GM12878 (cell line): ENCODE data around the gene TGFB2.

ENCODE experiments used
- CHD1 ChIP-seq: IDR thresholded peaks from 2 replicates; pipeline ENCODE4 v1.6.1; 2012; ENCODE audit warnings: low read depth, low read length, improper control_type of control experiment
- CHD4 ChIP-seq: fragments of 200-600 bp; sonication (generic); IDR thresholded peaks from 2 replicates; pipeline ENCODE4 v1.6.1; 2016; ENCODE audit warnings: mild to moderate bottlenecking
- EZH2 ChIP-seq: IDR thresholded peaks from 2 replicates; pipeline ENCODE4 v1.6.1; 2012; ENCODE audit warnings: low read depth, mild to moderate bottlenecking, control low read depth, inconsistent platforms, low read length, borderline replicate concordance; ENCODE audit not compliant: control insufficient read depth
- FOXM1 ChIP-seq: IDR thresholded peaks from 2 replicates; pipeline ENCODE4 v1.6.1; 2012; ENCODE audit warnings: low read depth, mild to moderate bottlenecking, inconsistent platforms, low read length, moderate library complexity
- MYC ChIP-seq: IDR thresholded peaks from 2 replicates; pipeline ENCODE4 v1.6.1; 2011; ENCODE audit warnings: mild to moderate bottlenecking, low read length, moderate library complexity, inconsistent platforms; ENCODE audit not compliant: insufficient read depth, insufficient replicate concordance, insufficient read length, severe bottlenecking
- PAX8 ChIP-seq: fragments of 450-650 bp; IDR thresholded peaks from 2 replicates; pipeline ENCODE4 v1.6.1; 2017; ENCODE audit warnings: mild to moderate bottlenecking, moderate library complexity
- POLR2A ChIP-seq: IDR thresholded peaks from 2 replicates; pipeline ENCODE4 v1.6.1; 2011; ENCODE audit warnings: low read depth, mild to moderate bottlenecking, low read length
- SPI1 ChIP-seq: IDR thresholded peaks from 2 replicates; pipeline ENCODE4 v1.6.1; 2011; ENCODE audit warnings: low read depth, mild to moderate bottlenecking, low read length, moderate library complexity, borderline replicate concordance; ENCODE audit not compliant: insufficient read depth
- ZSCAN29 ChIP-seq: fragments of 450-650 bp; IDR thresholded peaks from 2 replicates; pipeline ENCODE4 v1.6.1; 2017; ENCODE audit warnings: mild to moderate bottlenecking, moderate library complexity
- TF ChIP-seq, protein P1 (sequence below), 3 experiments: IDR thresholded peaks in 2 of 3; conservative IDR thresholded peaks in 1 of 3; 2 replicates each; pipeline ENCODE4 v1.5.1; 2011; ENCODE audit warnings: low read depth in 3 of 3, low read length in 3 of 3, mild to moderate bottlenecking in 3 of 3, control low read depth in 2 of 3, moderate library complexity in 2 of 3, inconsistent platforms in 1 of 3, mixed read lengths in 1 of 3; ENCODE audit not compliant: control insufficient read depth in 2 of 3, insufficient read depth in 1 of 3; ENCODE audit errors: extremely low read depth in 1 of 3
- TF ChIP-seq, protein P2 (sequence below): IDR thresholded peaks from 2 replicates; pipeline ENCODE4 v1.6.1; 2012; ENCODE audit warnings: mild to moderate bottlenecking, low read depth, low read length
- TF ChIP-seq, protein P3 (sequence below): IDR thresholded peaks from 2 replicates; pipeline ENCODE4 v1.6.1; 2011; ENCODE audit warnings: low read depth, low read length, improper control_type of control experiment, borderline replicate concordance

DNA sequence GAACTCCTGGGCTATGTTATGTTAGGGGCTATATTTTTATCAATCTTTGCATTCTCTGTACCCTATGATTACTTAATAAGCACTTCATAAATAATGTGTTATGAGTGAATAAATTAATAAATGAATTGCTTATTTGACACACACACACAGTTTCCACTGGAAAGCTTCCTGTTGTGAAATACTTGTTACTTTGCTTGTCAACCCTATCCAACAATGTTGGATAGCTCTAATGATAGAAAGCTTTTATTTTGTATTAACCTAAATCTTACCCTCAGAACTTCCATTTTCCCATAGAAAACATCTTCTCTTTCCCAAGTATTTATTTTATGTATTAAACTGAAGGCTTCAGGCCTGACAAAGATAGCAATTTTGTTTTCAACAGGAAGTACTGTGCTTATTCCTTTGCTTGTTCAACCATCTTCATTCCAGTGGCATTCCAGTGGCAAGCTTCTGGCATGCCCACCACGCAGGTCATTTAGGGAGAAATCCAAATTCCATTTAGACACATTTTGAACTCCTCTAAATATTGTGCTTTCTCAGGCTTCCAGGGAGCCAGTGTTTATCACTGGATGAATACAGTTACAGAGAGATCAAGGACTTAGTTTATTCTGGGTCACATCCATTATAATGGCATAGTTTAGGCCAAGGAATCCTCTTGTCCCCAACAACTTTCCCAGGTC, 134.4 kb downstream of the TGFB2 start:
- TF ChIP-seq, protein P1, sequence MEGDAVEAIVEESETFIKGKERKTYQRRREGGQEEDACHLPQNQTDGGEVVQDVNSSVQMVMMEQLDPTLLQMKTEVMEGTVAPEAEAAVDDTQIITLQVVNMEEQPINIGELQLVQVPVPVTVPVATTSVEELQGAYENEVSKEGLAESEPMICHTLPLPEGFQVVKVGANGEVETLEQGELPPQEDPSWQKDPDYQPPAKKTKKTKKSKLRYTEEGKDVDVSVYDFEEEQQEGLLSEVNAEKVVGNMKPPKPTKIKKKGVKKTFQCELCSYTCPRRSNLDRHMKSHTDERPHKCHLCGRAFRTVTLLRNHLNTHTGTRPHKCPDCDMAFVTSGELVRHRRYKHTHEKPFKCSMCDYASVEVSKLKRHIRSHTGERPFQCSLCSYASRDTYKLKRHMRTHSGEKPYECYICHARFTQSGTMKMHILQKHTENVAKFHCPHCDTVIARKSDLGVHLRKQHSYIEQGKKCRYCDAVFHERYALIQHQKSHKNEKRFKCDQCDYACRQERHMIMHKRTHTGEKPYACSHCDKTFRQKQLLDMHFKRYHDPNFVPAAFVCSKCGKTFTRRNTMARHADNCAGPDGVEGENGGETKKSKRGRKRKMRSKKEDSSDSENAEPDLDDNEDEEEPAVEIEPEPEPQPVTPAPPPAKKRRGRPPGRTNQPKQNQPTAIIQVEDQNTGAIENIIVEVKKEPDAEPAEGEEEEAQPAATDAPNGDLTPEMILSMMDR (IDR thresholded peaks at IDR 0.05 in 2 of 3, conservative IDR thresholded peaks at IDR 0.05 in 1 of 3; ENCODE audit: control insufficient read depth in 2 of 3, extremely low read depth in 1 of 3, insufficient read depth in 1 of 3, low read depth in 3 of 3, low read length in 3 of 3) = no peak
- TF ChIP-seq ZSCAN29 (no peak), EZH2 (no peak), CHD1 (no peak), CHD4 (no peak), FOXM1 (no peak), SPI1 (no peak), PAX8 (no peak), MYC (no peak), POLR2A (no peak)
- TF ChIP-seq, protein P2, sequence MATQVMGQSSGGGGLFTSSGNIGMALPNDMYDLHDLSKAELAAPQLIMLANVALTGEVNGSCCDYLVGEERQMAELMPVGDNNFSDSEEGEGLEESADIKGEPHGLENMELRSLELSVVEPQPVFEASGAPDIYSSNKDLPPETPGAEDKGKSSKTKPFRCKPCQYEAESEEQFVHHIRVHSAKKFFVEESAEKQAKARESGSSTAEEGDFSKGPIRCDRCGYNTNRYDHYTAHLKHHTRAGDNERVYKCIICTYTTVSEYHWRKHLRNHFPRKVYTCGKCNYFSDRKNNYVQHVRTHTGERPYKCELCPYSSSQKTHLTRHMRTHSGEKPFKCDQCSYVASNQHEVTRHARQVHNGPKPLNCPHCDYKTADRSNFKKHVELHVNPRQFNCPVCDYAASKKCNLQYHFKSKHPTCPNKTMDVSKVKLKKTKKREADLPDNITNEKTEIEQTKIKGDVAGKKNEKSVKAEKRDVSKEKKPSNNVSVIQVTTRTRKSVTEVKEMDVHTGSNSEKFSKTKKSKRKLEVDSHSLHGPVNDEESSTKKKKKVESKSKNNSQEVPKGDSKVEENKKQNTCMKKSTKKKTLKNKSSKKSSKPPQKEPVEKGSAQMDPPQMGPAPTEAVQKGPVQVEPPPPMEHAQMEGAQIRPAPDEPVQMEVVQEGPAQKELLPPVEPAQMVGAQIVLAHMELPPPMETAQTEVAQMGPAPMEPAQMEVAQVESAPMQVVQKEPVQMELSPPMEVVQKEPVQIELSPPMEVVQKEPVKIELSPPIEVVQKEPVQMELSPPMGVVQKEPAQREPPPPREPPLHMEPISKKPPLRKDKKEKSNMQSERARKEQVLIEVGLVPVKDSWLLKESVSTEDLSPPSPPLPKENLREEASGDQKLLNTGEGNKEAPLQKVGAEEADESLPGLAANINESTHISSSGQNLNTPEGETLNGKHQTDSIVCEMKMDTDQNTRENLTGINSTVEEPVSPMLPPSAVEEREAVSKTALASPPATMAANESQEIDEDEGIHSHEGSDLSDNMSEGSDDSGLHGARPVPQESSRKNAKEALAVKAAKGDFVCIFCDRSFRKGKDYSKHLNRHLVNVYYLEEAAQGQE = no peak
- TF ChIP-seq, protein P3, sequence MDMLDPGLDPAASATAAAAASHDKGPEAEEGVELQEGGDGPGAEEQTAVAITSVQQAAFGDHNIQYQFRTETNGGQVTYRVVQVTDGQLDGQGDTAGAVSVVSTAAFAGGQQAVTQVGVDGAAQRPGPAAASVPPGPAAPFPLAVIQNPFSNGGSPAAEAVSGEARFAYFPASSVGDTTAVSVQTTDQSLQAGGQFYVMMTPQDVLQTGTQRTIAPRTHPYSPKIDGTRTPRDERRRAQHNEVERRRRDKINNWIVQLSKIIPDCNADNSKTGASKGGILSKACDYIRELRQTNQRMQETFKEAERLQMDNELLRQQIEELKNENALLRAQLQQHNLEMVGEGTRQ = no peak
